NCI-H2171 (cell line): ENCODE results near the gene NOP9.

ENCODE experiments used
- DNase-seq: peaks from one replicate; lab custom pipeline; 2025; lab: John Stamatoyannopoulos, UW

The NOP9 gene

DNA sequence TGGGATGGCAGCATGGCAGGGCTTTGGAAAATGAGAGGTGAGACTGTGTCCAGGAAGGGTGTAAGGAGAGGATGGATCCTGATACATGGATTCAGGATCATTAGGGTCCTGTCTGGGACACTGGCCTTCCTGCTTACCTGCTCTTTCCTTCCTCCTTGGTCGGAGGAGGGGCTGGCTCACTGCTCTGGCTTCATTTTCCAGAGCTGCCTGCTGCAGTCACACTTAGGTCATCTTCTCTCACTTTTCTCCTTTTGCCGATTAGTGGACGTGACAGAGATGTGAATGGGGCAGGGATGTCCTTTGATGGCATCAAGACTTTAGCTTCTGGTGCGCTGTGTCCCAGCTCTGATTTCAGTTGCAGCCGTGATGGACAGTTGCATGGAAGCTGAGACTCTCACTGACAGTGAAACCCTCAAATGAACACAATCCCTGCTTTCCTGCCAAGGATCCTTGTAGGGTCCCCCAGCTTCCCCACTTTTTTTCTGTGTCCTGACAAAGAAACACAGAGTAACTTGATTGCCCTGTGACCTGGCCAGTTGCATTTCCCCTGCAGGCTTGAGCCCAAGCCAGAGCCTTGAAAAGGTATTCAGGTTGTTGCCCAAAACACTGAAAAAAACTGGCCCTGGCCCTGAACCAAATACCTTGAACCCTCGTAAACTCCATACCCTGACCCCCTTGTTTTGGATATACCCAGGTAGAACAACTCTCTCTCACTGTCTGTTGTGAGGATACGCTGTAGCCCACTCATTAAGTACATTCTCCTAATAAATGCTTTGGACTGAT, 8.9 kb downstream of the NOP9 start:
- no peak for DNase-seq

DNA sequence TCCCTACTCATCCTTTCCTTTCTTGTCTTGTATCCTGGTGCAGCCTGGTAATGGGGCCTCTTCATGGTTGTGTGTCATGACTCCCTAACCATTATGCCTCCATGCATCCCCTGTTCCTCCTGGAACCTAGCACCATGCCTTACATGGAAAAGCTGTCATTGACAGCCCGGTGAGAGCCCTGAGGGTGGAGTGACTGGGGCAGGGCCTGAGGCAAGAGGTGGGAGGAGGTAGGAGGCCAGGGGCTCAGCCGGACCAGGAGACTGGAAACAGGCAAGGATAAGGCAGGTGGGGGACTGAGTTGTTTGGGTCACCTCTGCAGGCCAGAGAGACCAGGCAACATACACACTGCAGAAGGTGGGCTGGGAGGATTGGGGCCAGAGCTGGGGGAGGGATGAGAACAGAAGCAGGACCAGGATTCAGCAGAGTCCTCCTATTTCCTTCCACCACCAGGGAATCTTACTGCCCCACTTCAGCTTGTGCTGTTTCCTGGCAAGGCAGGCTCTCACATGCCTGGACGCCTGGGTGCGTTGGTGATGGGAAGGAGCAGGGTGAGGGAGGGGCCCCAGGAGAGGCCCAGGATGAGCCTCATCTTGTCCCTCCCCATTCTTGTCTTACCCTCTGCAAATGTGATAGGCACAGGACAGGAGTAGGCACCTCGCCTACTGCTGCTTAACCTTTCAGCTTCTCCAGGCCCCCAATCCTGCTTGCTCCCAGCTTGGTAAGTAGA, 10.1 kb downstream of the NOP9 start, which contains the start of gene LTB4R2:
LTB4R2 (plus strand) TSS at position 603 of the 727 bp plus-strand sequence. CDS start 525 bp downstream, outside the sequence.
- no peak for DNase-seq

DNA sequence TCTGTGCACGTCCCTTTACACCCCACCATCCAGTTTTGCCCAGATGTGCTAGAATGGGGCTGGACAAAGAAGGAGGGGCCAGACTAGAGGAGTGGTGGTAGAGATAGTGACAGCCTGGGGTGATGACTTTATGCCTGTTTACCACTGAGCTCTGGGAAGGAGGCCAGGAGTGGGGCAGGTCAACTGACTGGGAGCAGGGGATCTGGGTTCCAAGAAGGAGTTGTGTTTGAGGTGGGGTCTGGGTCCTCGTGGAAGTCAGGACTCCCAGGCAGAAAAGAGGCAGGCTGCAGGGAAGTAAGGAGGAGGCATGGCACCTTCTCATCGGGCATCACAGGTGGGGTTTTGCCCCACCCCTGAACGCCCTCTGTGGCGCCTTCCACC, 10.6 kb downstream of the NOP9 start:
- no peak for DNase-seq

DNA sequence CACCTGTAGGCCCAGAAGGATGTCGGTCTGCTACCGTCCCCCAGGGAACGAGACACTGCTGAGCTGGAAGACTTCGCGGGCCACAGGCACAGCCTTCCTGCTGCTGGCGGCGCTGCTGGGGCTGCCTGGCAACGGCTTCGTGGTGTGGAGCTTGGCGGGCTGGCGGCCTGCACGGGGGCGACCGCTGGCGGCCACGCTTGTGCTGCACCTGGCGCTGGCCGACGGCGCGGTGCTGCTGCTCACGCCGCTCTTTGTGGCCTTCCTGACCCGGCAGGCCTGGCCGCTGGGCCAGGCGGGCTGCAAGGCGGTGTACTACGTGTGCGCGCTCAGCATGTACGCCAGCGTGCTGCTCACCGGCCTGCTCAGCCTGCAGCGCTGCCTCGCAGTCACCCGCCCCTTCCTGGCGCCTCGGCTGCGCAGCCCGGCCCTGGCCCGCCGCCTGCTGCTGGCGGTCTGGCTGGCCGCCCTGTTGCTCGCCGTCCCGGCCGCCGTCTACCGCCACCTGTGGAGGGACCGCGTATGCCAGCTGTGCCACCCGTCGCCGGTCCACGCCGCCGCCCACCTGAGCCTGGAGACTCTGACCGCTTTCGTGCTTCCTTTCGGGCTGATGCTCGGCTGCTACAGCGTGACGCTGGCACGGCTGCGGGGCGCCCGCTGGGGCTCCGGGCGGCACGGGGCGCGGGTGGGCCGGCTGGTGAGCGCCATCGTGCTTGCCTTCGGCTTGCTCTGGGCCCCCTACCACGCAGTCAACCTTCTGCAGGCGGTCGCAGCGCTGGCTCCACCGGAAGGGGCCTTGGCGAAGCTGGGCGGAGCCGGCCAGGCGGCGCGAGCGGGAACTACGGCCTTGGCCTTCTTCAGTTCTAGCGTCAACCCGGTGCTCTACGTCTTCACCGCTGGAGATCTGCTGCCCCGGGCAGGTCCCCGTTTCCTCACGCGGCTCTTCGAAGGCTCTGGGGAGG, 11.3 kb downstream of the NOP9 start, which contains the start of gene LTB4R:
LTB4R (plus strand) TSS at position 857 of the 959 bp plus-strand sequence. CDS start 4,150 bp downstream, outside the sequence.
- no peak for DNase-seq

DNA sequence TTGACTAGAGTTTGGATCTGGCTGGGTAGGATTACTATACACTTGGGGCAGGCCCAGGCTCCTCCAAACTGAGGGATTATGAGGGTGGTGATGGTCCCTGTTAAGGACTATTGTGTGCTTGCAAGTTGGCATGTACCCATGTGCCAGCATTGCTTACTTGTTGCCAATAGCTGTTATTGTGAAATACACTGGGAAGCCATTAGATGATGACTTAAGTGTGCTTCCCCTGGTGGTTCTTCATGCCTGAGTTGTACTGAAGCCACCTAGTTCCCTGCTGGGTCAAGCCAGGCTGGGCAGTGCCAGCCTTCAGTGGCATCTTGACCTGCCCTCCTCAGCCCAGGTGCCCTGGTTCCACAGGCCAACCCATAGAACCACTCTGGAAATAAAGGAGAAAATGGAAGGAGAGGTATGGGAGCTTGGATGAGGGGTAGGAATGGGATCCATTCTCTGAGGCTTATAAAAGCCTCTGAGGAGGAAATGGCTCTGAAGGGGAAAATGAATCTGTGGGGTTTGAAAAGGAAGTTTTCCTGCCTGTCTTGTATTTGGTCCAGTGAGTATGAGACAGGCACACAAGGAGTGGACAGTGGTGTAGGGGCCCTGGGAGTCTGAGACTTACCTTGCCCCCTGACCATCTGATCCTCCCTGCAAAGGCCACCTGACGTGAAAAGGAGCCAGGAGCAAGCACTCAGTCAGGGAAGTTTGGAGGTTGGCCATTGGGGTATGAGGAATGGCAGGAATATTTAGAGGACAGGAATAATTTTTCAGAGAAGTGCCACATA, 12.4 kb downstream of the NOP9 start:
- no peak for DNase-seq

DNA sequence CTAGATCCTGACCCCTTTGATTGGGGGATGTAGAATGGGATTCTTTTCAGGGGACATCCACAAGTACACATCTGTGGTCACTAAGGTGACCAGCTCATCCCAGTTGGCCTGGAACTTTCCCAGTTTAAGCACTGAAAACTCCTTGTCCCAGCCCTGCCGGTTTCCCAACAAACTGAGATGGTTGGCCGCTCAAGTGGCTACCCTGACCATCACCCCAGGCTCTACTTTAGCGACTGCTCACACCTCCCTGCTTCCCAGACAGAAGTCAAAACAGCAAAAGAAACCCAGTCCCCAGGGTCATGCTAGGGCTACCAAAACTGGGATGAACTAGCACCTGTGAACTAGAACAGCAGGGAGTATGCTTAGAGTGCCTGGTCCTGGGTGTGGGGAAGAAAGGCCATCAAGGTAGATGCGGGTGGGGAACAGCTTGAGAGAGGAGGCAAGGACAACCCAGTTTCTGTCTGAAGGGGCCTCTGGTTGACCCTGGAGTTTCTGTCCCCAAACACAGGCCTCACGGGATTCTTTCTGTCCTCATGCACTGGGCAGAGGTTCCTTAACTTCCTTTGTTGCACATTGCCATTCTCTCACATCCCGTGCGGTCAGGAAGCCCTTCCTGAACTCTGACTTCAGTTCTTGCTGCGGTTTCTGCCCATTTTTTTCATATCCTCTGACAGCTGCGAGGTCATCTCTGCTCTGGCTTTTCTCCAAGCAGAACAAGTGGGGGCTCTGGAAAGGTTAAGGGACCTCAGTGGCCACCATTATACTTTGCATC, 13.3 kb downstream of the NOP9 start:
- no peak for DNase-seq

DNA sequence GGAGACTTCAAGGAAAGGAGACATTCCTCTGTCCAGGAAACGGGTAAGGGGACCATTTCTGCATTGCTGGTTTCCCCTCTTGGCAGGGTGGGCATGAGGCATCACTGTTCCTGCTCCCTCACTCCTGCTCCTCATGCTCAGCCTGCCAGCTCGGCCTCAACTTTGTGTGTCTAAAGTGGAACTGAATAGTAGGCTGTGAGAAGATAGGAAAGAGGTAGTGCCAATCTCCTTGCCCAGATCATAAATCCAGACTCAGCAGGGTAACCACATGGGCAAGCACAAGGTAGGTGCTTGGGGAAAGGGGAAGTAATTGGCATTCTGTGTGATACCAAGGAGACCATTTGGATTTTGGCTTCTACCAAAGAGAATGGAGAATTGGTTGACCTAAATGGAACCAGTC, 14.3 kb downstream of the NOP9 start:
- DNase-seq, result no peak

DNA sequence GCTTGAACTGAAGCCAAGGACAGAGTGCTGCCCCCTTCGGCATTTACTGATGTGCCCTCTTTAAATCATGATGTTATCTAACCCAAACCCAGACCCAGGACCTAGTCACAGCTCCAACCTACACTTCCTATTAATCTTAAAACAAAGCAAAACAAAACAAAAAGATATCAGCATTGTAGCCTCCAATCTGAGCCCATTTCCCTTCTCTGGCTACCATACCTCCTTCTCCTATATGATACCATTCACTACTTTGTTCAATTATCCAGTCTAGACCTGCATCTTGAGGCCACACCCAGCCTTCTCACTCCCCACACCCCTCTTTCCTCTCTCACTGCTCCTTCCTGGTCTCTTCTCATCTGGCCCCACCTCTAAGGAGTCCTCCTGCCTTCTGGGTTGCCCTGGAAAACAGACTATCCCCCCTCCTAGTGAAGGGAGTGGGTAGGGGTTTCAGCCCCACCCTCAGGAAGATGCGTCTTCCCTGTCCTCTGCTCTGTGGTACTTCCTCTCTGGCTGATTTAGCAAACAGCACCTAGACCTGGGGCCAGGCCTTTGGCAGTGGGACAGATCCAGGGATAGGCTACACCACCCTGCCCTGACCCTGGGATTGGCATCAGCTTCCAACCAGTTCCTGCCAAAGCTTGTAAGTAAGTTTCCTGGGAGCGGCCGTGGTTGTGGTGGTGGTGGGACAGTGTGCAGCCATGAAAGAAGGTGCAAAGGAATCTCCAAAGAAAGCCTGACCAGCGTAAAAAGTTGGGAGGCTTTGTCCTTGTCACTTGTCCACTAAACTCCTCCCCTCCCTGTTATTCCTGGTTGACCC, 14.9 kb downstream of the NOP9 start:
- DNase-seq, result no peak

DNA sequence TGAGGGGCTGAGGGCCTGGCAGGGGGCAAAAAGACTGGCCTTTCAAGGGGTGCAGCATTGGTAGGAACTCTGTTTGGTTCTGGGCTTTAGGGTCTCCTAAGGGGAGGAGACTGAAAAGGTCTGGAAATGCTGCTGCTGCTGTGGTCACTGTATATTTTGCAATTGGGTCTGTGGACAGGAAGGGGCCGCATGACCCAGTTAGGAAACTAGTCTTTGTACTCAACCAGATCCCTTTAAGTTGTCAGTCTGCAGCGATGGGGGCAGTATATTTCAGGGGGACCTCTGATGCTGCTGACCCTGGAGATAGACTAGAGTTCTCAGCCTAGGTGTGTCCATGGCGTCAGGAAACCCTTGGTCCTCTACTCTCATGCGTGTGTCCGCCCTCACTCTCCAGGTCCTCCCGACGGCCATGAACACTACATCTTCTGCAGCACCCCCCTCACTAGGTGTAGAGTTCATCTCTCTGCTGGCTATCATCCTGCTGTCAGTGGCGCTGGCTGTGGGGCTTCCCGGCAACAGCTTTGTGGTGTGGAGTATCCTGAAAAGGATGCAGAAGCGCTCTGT, 15.7 kb downstream of the NOP9 start:
- no peak for DNase-seq

DNA sequence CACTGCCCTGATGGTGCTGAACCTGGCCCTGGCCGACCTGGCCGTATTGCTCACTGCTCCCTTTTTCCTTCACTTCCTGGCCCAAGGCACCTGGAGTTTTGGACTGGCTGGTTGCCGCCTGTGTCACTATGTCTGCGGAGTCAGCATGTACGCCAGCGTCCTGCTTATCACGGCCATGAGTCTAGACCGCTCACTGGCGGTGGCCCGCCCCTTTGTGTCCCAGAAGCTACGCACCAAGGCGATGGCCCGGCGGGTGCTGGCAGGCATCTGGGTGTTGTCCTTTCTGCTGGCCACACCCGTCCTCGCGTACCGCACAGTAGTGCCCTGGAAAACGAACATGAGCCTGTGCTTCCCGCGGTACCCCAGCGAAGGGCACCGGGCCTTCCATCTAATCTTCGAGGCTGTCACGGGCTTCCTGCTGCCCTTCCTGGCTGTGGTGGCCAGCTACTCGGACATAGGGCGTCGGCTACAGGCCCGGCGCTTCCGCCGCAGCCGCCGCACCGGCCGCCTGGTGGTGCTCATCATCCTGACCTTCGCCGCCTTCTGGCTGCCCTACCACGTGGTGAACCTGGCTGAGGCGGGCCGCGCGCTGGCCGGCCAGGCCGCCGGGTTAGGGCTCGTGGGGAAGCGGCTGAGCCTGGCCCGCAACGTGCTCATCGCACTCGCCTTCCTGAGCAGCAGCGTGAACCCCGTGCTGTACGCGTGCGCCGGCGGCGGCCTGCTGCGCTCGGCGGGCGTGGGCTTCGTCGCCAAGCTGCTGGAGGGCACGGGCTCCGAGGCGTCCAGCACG, 16.4 kb downstream of the NOP9 start:
- no peak for DNase-seq

DNA sequence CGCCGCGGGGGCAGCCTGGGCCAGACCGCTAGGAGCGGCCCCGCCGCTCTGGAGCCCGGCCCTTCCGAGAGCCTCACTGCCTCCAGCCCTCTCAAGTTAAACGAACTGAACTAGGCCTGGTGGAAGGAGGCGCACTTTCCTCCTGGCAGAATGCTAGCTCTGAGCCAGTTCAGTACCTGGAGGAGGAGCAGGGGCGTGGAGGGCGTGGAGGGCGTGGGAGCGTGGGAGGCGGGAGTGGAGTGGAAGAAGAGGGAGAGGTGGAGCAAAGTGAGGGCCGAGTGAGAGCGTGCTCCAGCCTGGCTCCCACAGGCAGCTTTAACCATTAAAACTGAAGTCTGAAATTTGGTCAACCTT, 16.9 kb downstream of the NOP9 start:
- no peak for DNase-seq

DNA sequence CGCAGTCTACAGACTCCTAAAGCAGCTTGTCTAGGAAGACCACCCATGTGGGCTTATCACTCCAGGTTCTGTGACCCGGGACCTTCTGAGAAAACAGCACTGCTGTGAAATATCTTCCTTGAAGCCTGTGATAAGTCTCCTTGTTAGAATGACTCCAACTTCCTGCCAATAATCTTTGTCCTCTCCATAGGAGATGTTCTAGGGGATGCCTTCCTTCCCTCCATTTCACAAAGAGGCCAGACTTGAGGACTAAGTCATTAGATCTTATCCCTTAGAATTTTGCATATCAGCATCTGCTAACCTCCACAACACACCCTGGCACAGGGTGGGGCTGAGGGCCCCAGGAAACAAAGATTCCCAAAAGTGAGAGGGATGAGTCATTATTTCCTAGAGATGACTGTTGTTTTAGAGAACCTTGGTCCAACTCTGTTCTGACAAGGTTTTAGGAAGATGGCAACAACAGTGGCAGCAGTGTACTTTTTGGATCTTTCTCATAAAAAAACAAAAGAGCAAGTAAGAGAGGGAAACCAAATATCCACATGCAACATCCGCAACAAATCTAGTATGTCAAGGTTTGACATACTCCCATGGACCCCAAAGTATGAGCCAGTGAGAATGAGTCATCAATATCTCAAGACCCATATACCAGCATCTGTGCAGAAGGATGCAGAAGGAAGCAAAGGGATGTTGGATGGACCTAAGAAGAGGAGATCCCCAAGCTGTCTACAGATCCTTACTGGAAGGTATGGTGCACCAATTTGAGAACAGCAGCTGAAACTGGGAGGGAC, 17.7 kb downstream of the NOP9 start:
- no peak for DNase-seq

DNA sequence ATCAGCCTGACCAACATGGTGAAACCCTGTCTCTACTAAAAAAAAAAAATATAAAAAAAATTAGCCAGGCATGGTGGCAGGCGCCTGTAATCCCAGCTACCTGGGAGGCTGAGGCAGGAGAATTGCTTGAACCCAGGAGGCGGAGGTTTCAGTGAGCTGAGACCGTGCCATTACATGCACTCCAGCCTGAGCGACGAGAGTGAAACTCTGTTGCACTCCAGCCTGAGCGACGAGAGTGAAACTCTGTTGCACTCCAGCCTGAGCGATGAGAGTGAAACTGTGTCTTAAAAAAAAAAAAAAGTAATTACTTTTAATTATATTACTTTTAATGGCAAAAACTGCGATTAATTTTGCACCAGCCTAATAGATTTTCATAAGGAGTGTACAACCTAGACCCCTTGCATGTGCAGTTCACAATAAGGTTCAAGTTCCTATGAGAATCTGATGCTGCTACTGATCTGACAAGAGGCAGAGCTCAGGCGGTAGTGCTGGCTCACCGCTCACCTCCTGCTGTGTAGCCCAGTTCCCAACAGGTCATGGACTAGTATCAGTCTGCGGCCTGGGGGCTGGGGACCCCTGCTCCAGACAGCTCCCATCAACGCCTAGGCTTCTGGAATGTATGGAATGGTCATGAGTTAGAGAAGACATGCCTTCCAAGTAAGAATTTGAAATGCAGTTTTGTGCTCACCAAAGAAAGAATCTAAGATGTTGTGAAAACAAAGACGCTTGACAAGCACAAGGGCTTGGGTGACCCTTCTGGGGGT, 21.7 kb downstream of the NOP9 start:
- DNase-seq, result no peak

DNA sequence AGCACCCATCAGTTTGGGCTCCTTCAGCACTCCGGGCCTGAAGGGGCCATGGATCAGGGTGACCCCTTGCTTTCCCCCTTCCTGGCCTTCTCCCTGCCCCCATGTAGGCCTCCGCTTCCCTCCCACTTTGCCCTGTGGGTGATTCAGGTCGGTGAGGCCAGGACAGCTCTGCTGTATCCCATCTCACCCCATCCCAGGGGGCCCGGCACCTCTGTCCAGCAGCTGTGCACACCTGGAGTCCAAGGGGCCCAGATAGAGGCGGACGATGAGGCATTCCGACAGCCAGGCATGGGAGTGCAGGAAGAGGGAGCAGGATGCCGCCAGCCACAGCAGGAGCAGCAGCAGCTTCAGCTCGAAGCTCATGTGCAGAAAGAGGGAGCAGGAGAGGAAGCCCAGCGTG, 23.0 kb downstream of the NOP9 start:
- DNase-seq, result no peak

DNA sequence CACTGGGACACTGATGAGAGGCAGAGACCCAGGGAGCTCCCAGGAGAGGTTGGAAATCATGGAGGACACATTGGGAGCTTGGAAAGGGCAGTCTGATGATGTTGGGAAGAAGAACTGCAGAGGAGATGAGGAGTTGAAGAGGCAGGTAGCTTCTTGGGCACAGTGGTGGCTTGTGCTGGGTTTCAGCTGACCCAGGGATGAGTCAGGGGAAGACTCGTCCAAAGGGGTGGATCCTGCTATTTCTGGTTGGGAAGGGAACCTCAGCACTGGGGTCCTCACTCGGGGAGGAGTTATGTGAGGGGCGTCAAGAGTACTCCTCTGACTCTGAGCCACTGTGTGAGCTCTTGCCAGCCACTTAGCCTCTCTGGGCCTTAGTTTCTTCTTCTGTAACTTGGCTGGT, 23.7 kb downstream of the NOP9 start:
- DNase-seq, result no peak

DNA sequence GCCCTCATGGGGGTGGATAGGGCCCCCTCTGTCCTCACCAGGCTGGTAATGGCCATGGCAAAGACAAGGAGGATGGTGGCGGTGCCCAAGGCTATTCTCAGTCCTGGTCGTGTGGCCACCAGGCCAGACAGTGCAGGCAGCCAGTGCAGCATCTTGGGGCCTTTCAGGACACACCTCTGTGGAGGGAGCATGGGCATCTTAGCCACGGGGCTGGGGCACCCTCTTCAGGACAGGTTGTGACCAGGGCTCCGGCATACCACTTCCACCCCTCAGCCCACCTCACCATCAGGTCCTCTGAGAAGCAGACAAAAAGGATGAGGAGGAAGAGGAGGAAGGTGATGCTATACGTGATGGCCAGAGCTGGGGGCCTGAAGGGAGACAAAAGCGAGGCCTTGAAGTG, 24.4 kb downstream of the NOP9 start:
- no peak for DNase-seq

DNA sequence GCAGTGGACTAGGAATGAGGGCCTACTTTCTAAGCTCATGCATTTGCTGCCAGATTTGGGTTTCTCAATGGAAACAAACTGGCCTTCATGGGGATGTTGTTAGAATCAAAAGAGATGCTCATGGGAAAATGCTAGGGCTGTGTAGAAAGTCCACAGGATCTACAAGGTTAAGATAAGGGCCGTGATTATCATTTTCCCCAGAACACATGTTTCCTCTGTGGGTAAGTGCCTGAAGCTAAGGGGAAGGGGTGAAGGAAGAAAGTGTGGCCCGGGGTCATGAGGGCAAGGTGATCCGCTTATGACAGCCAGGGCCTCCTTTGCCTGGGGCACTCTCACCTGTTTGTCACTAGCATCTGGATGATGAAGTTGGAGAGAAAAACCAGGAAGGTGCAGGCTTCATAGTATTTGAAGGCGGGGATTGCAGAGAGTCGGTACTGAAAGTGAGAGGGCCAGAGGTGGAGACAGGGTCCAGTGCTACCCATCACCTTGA, 25.4 kb downstream of the NOP9 start:
- DNase-seq, result no peak
